Central memory CD8-positive, alpha-beta T cell (primary cell): ENCODE measurements around the gene ACTN1.

Experiments
- ATAC-seq: fragments of 150-1000 bp; cut with Tn5 transposase; replicated peaks from 2 replicates; pipeline ENCODE4 v1.10.0; 2022; ENCODE audit warnings: mild to moderate bottlenecking, moderate FRiP score, moderate number of reproducible peaks; ENCODE audit not compliant: poor library complexity, severe bottlenecking; ENCODE audit errors: extremely low read depth
- DNase-seq, 2 donors: peaks; one replicate each; pipeline ENCODE4 v3.0.0; 2021; ENCODE audit warnings: low spot score in 2 of 2
- H3K27ac Mint-ChIP-seq: one replicate; pipeline ENCODE4 v1.8.0; 2022; ENCODE audit warnings: low read depth, mild to moderate bottlenecking, moderate library complexity, mixed read lengths
- H3K27me3 Mint-ChIP-seq: one replicate; pipeline ENCODE4 v1.8.0; 2022; ENCODE audit warnings: mixed read lengths
- H3K36me3 Mint-ChIP-seq: one replicate; pipeline ENCODE4 v1.8.0; 2022; ENCODE audit warnings: mild to moderate bottlenecking, moderate library complexity, mixed read lengths; ENCODE audit not compliant: insufficient read depth
- H3K4me1 Mint-ChIP-seq: one replicate; pipeline ENCODE4 v1.8.0; 2022; ENCODE audit warnings: mixed read lengths
- H3K4me3 Mint-ChIP-seq: one replicate; pipeline ENCODE4 v1.8.0; 2022; ENCODE audit warnings: mild to moderate bottlenecking, moderate library complexity, mixed read lengths
- H3K9me3 Mint-ChIP-seq: one replicate; pipeline ENCODE4 v1.8.0; 2022; ENCODE audit warnings: mixed read lengths

ACTN1 gene

DNA sequence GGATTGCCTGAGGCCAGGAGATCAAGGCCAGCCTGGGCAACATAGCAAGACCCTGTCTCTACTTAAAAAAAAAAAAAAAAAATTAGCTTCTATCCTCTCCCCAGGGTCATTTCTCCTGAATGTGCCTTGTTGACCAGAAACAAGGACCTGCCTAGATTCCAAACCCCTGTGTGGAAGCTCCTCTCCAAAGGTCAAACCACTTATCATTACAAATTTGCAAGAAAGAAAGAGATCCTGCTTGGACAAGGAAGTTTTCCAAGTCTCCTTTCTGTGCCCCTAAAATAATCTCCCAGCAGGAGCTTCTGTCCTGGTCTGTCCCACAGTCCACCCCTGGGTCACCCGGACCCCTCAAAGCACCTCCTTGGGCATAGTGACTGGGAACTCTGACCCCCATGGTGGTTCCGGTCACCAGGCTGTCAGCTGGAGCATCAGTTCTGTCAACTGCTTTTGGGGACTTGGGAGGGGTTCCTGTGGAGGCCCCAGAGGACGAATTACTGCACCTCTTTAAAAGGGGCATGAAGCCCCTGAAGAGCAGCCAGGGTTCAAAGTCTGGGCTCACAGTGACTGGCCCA lies 38.4 kb downstream of the ACTN1 start:
- ATAC-seq = no peak
- no peak for DNase-seq
- no peak overlapping the region for H3K27ac Mint-ChIP-seq
- H3K27me3 Mint-ChIP-seq = no peaks in the 10 kb centered on the region
- no peaks in the 10 kb centered on the region for H3K36me3 Mint-ChIP-seq
- no peaks in the 10 kb centered on the region for H3K9me3 Mint-ChIP-seq
- peaks cover 7% of the 10 kb centered on the region for H3K4me1 Mint-ChIP-seq
- no peak overlapping the region for H3K4me3 Mint-ChIP-seq

DNA sequence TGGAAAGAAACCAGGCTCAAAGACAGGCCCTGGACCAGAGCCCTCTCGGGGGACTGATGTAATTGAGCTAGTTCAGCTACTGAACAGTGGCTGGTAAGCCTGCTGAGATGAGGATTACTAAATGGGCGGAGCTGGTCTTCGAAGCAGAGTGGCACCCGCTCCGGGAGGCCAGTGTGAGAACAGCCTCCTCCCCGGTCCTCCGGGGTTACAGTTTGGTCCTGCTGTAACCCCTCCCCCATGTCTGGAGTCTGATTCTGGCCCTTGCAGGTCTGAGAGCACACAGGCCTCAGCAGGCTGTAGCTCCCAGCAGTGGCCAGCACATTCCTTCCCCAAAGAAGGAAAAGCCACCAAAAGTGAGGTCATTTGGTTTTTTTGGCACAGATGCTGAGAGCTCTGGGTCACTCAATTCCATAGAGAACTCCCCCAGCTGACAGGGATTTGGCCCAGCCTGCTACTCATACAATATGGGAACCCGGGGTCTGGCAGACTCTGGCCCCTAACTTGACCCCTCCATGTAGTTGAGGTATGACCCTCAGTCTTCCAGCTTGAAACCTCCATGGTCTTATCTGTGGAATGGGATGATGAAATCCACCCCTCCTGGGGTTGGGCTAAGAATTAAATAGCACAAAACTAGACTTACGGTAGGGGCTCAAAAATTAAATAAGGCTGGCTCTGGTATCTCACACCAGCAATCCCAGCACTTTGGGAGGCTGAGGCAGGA lies 39.0 kb downstream of the ACTN1 start:
- ATAC-seq (no peak), DNase-seq (no peak)
- H3K36me3 Mint-ChIP-seq = no peaks in the 10 kb centered on the region
- no peaks in the 10 kb centered on the region for H3K27me3 Mint-ChIP-seq
- no peak overlapping the region for H3K27ac Mint-ChIP-seq
- peaks cover 1% of the 10 kb centered on the region for H3K4me1 Mint-ChIP-seq
- H3K9me3 Mint-ChIP-seq = no peaks in the 10 kb centered on the region
- no peak overlapping the region for H3K4me3 Mint-ChIP-seq

DNA sequence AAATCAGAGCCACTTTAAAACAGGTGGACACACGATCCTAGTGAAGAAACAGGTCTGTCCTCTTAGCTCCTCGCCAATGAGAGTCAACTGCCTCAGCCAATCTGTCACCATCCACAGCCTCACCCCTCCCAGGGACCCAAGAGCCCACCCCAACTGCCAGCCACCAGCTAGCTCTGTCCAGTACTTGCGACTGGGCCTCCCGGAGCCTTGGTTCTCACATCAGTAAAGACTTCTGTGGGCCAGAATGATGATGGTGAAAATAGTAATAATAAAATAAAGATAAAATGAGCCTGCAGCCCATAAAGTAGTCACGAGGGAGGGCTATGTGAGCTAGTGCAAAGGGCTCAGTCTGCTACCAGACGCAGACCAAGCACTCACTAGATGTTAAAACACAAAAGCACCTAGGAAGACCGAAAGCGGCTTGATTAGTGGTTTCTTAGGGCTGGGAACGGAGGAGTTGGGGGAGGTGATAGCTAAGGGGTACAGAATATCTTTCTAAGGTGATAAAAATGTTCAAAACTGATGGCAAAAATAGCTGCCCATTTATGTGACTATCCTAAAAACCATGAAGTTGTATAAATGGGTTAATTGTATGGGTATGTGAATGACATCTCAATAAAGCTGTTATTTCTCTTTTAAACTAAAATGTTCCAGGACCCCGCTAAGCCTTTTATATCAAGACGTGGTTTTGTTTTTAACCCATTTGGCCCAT lies 39.8 kb downstream of the ACTN1 start:
- no peaks in the 10 kb centered on the region for H3K9me3 Mint-ChIP-seq
- no peaks in the 10 kb centered on the region for H3K4me1 Mint-ChIP-seq
- H3K27me3 Mint-ChIP-seq = no peaks in the 10 kb centered on the region
- H3K4me3 Mint-ChIP-seq = no peak overlapping the region
- no peak for DNase-seq
- no peak for ATAC-seq
- no peaks in the 10 kb centered on the region for H3K36me3 Mint-ChIP-seq
- no peak overlapping the region for H3K27ac Mint-ChIP-seq

DNA sequence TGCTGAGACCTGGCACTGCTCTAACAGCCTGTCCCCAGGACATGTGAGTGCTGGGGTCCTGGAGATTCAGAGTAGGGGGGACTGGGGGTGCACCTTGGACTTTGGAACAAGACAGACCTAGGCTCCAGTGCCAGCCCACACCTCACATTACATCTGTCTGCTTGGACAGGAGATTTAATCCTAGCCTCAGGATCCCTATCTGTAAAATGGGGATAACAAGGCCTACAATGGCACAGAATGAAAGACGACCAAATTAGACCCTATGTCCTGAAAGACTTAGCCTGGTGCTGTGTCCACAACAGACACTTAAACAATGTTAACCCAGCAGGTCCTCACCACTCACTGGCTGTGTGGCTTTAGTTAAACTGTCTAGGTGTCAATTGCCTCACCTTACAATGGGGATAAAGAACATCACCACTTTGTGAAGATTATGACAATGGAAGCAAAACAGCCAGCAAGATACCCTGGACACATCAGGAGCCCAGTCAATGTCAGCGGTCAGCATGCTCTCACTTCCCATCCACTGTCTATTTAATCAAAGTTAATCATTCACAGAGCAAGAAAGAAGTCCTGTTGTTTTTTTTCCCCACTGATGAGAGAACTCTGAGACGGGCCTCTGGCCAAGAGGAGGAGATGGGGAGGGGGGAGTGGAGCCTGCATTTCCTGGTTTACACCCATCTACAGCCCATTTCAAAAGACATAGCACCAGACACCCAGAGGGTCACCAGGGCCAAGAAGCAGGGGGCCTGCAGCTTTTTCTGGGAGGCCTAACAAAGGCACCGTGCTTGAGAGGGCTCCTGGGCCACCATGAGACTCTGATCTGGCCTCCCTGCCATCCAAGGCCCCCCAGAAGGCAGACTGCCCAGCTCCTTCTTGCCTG lies 40.6 kb downstream of the ACTN1 start:
- Mint-ChIP-seq H3K27ac (no peak overlapping the region), H3K9me3 (no peaks in the 10 kb centered on the region), H3K4me3 (no peak overlapping the region), H3K27me3 (no peaks in the 10 kb centered on the region), H3K4me1 (no peaks in the 10 kb centered on the region), H3K36me3 (no peaks in the 10 kb centered on the region)
- ATAC-seq (no peak), DNase-seq (no peak)

DNA sequence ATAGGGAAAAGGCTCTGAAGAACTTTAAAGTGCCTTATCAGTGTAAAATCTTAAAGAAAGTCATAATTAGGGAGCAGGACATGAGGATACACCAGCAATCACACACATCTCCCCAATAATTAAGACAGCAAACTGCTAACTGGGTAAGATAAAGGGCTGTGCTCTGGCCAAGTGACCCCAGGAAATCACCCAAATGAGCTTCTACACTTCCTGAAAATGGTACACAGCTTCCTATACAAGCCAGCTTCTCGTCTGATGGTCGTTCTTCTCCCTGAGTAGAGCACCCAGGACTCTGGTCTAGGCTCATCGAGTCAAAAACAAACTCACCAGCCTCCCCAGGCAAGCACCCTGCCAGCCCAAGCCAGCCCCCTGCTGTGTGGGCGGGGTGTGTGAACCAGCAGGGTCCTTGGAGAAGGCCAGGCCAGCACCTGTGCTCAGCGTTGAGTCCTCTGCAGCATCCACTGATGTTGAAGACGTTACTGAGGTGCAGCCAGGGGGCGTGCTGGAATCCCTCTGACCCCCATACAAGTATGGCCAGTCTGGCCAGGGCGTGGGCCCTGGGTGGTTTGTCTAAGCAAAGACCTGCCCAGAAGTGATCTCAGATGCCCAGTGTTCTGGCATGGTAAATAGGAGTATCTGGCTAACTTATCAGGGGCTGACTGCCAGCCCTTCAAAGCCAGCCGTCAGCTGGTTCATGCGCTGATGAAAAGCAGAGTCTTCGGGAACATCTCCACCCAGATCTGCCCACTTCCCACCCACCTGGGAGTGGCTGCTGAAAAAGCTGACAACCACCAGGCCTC lies 41.4 kb downstream of the ACTN1 start:
- ATAC-seq = no peak
- Mint-ChIP-seq H3K9me3 (no peaks in the 10 kb centered on the region), H3K36me3 (no peaks in the 10 kb centered on the region), H3K4me1 (no peaks in the 10 kb centered on the region), H3K4me3 (no peak overlapping the region), H3K27ac (no peak overlapping the region), H3K27me3 (no peaks in the 10 kb centered on the region)
- no peak for DNase-seq

DNA sequence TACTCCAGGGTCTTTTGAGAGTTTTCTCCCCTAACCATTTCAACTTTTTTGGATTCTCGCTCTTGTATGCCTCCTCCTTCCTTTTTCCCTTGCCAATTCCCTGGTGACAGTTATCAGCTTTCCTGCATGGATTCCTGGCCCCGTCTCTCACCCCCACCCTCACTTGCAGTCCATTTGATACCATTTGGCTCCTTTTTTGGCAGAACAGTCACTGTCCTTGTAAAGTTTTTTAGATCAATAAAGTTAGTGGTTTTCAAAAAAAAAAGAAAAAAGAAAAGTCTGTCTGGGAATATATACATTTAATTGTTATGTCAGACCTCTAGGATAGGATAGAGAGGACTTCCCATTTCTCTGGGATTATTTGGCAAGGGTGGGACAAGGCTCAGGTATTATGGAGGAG lies 42.1 kb downstream of the ACTN1 start:
- no peaks in the 10 kb centered on the region for H3K36me3 Mint-ChIP-seq
- H3K4me3 Mint-ChIP-seq = no peak overlapping the region
- H3K4me1 Mint-ChIP-seq = no peaks in the 10 kb centered on the region
- DNase-seq (no peak), ATAC-seq (no peak)
- no peaks in the 10 kb centered on the region for H3K9me3 Mint-ChIP-seq
- no peak overlapping the region for H3K27ac Mint-ChIP-seq
- no peaks in the 10 kb centered on the region for H3K27me3 Mint-ChIP-seq

DNA sequence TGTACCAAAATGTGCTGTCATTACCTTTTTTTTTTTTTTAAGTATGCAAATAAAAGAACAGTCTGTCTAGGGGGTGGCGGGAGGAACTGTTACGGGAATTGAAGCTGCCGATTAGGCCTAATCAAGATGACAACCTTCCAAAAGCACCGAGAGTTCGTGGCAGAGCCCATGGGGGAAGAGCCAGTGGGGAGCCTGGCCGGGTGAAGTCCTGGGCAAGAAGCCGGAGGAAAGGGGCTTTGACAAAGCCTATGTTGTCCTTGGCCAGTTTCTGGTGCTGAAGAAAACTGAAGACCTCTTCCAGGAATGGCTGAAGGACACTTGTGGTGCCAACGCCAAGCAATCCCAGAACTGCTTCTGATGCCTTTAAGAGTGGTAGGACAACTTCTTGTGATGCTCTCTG lies 42.6 kb downstream of the ACTN1 start:
- H3K27me3 Mint-ChIP-seq = no peaks in the 10 kb centered on the region
- H3K4me3 Mint-ChIP-seq = no peak overlapping the region
- peak overlapping the region; percentile 41 for H3K27ac Mint-ChIP-seq
- ATAC-seq = no peak
- no peak for DNase-seq
- no peaks in the 10 kb centered on the region for H3K9me3 Mint-ChIP-seq
- H3K36me3 Mint-ChIP-seq = no peaks in the 10 kb centered on the region
- H3K4me1 Mint-ChIP-seq = no peaks in the 10 kb centered on the region

DNA sequence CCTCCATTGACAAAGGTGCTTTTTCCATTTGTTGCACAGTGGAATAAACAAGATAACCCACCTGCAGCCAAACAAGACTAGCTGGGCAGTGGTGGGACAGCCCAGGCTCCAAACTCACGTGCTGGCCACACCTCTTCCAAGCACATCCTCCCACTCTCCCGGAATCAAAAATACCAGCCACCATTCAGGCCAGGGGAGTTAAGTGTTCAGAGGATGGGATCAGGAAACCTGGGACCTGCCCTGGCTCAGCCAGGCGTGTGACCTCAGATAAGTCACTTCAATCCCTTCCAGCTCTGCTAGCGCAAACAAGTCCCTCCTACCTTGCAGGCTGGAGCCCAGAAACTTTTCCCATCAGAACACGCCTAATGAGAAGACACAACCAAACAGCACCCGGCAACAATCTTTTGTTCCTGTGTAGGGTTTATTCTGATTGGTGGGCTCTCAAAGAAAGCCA lies 43.3 kb downstream of the ACTN1 start:
- Mint-ChIP-seq H3K9me3 (no peaks in the 10 kb centered on the region), H3K4me3 (no peak overlapping the region), H3K27ac (no peak overlapping the region), H3K4me1 (no peaks in the 10 kb centered on the region), H3K27me3 (no peaks in the 10 kb centered on the region), H3K36me3 (no peaks in the 10 kb centered on the region)
- no peak for ATAC-seq
- no peak for DNase-seq

DNA sequence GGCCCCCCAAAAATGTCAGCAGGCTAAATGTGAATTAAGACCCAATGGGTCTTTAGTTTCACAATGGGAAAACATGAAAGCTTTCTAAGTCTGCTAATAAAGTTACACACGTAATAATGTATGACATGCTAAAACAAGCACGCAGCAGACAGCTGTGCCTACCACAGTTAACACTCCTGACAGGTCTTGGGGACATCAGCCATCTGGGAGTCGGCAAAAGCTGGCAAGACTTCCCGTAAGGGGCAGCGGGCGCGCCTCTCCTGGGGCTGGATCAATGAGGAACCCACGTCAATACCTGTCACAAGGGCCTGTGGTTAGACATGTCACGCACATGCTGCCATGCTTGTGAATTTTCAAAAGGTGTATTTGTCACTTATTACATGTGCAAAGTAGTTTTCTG lies 45.0 kb downstream of the ACTN1 start:
- no peaks in the 10 kb centered on the region for H3K4me1 Mint-ChIP-seq
- no peaks in the 10 kb centered on the region for H3K36me3 Mint-ChIP-seq
- no peak for DNase-seq
- no peaks in the 10 kb centered on the region for H3K27me3 Mint-ChIP-seq
- no peaks in the 10 kb centered on the region for H3K9me3 Mint-ChIP-seq
- no peak overlapping the region for H3K27ac Mint-ChIP-seq
- H3K4me3 Mint-ChIP-seq = no peak overlapping the region
- ATAC-seq = no peak

DNA sequence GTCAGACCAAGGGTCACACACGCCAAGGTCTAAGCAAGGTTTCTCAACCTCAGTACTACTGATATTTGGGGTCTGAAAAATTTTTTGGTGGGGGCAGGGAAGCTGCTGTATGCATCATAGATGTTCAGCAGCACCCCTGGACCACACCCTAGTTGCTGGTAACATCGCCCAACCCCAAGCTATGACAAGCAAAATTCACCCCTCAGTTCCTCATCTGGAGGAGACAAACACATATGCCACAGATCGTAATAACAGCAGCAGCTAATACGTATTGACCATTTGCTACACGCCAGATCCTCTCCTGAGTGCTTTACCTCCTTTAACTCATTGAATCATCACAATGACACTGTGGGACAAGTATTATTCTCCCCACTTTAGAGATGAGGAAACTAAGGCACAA lies 46.4 kb downstream of the ACTN1 start:
- Mint-ChIP-seq H3K9me3 (no peaks in the 10 kb centered on the region), H3K36me3 (no peaks in the 10 kb centered on the region), H3K27ac (no peak overlapping the region), H3K4me3 (no peak overlapping the region), H3K27me3 (no peaks in the 10 kb centered on the region), H3K4me1 (no peaks in the 10 kb centered on the region)
- DNase-seq (no peak), ATAC-seq (no peak)

DNA sequence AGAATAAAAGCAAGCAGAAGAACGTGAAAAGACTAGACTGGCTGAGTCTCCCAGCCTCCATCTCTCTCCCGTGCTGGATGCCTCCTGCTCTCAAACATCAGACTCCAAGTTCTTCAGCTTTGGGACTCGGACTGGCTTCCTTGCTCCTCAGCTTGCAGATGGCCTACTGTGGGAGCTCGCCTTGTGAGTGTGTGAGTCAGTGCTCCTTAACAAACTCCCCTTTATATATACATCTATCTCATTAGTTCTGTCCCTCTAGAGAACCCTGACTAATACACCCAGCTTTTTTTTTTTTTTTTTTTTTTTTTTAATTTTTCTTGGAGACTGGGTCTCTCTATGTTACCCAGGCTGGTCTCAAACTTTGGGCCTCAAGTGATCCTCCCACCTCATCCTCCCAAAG lies 46.9 kb downstream of the ACTN1 start:
- no peaks in the 10 kb centered on the region for H3K27me3 Mint-ChIP-seq
- H3K4me1 Mint-ChIP-seq = no peaks in the 10 kb centered on the region
- H3K27ac Mint-ChIP-seq = no peak overlapping the region

DNA sequence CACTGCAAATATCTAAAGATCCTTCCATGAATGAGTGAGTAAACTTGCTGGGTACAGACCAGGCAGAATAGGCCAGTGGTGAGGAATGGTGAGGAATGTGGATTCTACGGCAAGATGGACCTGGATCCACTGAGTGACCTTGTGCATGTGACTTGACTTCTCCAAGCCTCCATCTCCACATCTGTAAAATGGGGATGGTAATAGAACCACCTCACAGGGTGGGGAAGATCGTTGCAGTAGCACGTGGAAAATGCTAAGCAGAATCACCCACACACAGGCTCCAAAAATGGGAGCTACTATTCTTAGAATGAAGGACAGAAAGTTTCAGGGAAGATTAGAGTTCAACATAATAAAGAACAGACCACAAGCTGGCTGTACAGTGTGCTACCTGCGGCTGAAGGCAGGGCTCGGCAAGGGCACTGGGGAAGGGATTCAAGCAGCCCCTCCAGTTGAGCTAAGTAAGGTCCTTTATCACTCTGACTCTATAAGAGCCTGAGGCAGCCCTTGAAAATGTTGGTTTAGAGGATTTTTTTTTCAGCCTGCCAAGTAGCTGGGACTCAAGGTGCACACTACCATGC lies 47.5 kb downstream of the ACTN1 start:
- Mint-ChIP-seq H3K27me3 (no peaks in the 10 kb centered on the region), H3K9me3 (peaks cover 4% of the 10 kb centered on the region), H3K4me3 (no peak overlapping the region), H3K36me3 (peaks cover 2% of the 10 kb centered on the region), H3K4me1 (no peaks in the 10 kb centered on the region), H3K27ac (no peak overlapping the region)
- no peak for DNase-seq
- no peak for ATAC-seq

More for the DNA sequence above, 46.9 kb downstream of the ACTN1 start:
- no peak for ATAC-seq
- Mint-ChIP-seq H3K9me3 (no peaks in the 10 kb centered on the region), H3K36me3 (no peaks in the 10 kb centered on the region), H3K4me3 (no peak overlapping the region)
- DNase-seq = no peak
